SK-N-SH treated with all-trans-retinoic acid at 6 μM for 48 hours (cell line): ENCODE data around the gene SPATA18.

Experiments used
- ATAC-seq: fragments of 200-7000 bp; cut with Tn5 transposase; 3 replicates; pipeline ENCODE4 v1.9.1; 2020; ENCODE audit warnings: mild to moderate bottlenecking, moderate library complexity
- BACH2 ChIP-seq: fragments of 250-450 bp; sonication (Bioruptor Pico); IDR thresholded peaks from 2 replicates; pipeline ENCODE4 v1.9.0; 2021; ENCODE audit warnings: mild to moderate bottlenecking, borderline replicate concordance
- CSDC2 ChIP-seq: fragments of 250-450 bp; sonication (Bioruptor Pico); IDR thresholded peaks from 2 replicates; pipeline ENCODE4 v1.5.0; 2020; ENCODE audit warnings: mild to moderate bottlenecking, moderate library complexity
- ESRRG ChIP-seq: fragments of 250-450 bp; sonication (Bioruptor Pico); IDR thresholded peaks from 2 replicates; pipeline ENCODE4 v1.6.1; 2021; ENCODE audit warnings: mild to moderate bottlenecking
- GLIS3 ChIP-seq: fragments of 250-450 bp; sonication (Bioruptor Pico); IDR thresholded peaks from 2 replicates; pipeline ENCODE4 v1.5.0; 2020; ENCODE audit warnings: mild to moderate bottlenecking, moderate library complexity
- ISL1 ChIP-seq: fragments of 250-450 bp; sonication (Bioruptor Pico); IDR thresholded peaks from 2 replicates; pipeline ENCODE4 v2.1.2; 2022; ENCODE audit warnings: mild to moderate bottlenecking, moderate library complexity
- PPARA ChIP-seq: fragments of 250-450 bp; sonication (Bioruptor Pico); IDR thresholded peaks from 2 replicates; pipeline ENCODE4 v1.5.0; 2020; ENCODE audit warnings: mild to moderate bottlenecking, borderline replicate concordance
- RARB ChIP-seq: fragments of 250-450 bp; sonication (Bioruptor Pico); IDR thresholded peaks from 2 replicates; pipeline ENCODE4 v1.8.0; 2021; ENCODE audit warnings: mild to moderate bottlenecking, moderate library complexity
- SNAI2 ChIP-seq: fragments of 250-450 bp; sonication (Bioruptor Pico); IDR thresholded peaks from 2 replicates; pipeline ENCODE4 v1.5.0; 2020; ENCODE audit warnings: mild to moderate bottlenecking, moderate library complexity
- TCF4 ChIP-seq: fragments of 250-450 bp; sonication (Bioruptor Pico); IDR thresholded peaks from 2 replicates; pipeline ENCODE4 v1.8.0; 2021; ENCODE audit warnings: mild to moderate bottlenecking, moderate library complexity, borderline replicate concordance
- TOX ChIP-seq: fragments of 250-450 bp; sonication (Bioruptor Pico); IDR thresholded peaks from 2 replicates; pipeline ENCODE4 v1.8.0; 2021; ENCODE audit warnings: mild to moderate bottlenecking, moderate library complexity, borderline replicate concordance
- ZC3H10 ChIP-seq: fragments of 250-450 bp; sonication (Bioruptor Pico); IDR thresholded peaks from 2 replicates; pipeline ENCODE4 v1.5.1; 2021; ENCODE audit warnings: mild to moderate bottlenecking, moderate library complexity
- ZFP3 ChIP-seq: fragments of 250-450 bp; sonication (Bioruptor Pico); IDR thresholded peaks from 2 replicates; pipeline ENCODE4 v1.5.0; 2020; ENCODE audit warnings: mild to moderate bottlenecking, moderate library complexity
- ZFP30 ChIP-seq: fragments of 450-650 bp; formaldehyde crosslinking; IDR thresholded peaks from 2 replicates; pipeline ENCODE4 v1.5.0; 2022; ENCODE audit warnings: mild to moderate bottlenecking, moderate library complexity
- ZNF565 ChIP-seq: fragments of 450-650 bp; formaldehyde crosslinking; conservative IDR thresholded peaks from 2 replicates; pipeline ENCODE4 v1.5.0; 2020; ENCODE audit warnings: low read depth, mild to moderate bottlenecking, moderate library complexity
- ZNF8 ChIP-seq: fragments of 450-650 bp; formaldehyde crosslinking; IDR thresholded peaks from 2 replicates; pipeline ENCODE4 v1.5.0; 2020; ENCODE audit warnings: mild to moderate bottlenecking, moderate library complexity
- TF ChIP-seq, protein P1 (sequence below): fragments of 250-450 bp; sonication (Bioruptor Pico); IDR thresholded peaks from 2 replicates; pipeline ENCODE4 v1.8.0; 2021; ENCODE audit warnings: low read depth, mild to moderate bottlenecking, moderate library complexity, borderline replicate concordance
- TF ChIP-seq, protein P2 (sequence below): fragments of 250-450 bp; sonication (Bioruptor Pico); IDR thresholded peaks from 2 replicates; pipeline ENCODE4 v1.5.1; 2021; ENCODE audit warnings: mild to moderate bottlenecking, moderate library complexity
- TF ChIP-seq, protein P3 (sequence below): fragments of 250-450 bp; sonication (Bioruptor Pico); IDR thresholded peaks from 2 replicates; pipeline ENCODE4 v1.5.1; 2020; ENCODE audit warnings: low read depth, mild to moderate bottlenecking, moderate library complexity
- TF ChIP-seq, protein P4 (sequence below): fragments of 250-450 bp; sonication (Bioruptor Pico); IDR thresholded peaks from 2 replicates; pipeline ENCODE4 v1.5.0; 2020; ENCODE audit warnings: mild to moderate bottlenecking, moderate library complexity

SPATA18 gene

DNA sequence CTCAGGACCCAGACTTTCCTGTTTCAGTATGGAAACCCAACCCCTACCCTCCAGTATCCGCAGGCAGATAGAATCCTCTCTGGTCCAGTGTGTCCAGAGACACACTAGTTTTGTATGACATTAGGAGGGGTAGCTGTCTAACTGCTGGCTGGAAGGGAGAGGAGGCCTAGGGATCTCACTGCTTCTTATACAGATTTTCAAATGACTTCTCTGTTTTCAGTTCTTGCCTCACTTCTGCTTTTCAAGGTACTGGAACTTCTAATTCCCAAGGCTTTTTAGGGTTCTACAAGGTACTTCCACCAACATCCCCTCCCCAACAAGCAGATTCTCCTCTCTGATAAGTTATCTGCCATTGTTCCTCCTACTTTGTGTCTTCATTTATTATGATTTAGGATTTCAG, 19.1 kb upstream of the SPATA18 start:
- TF ChIP-seq ISL1 (CRISPR knock-in tag) (no peak), ZFP3 (CRISPR knock-in tag) (no peak), ZC3H10 (no peak), TOX (no peak), ESRRG (CRISPR knock-in tag) (no peak), PPARA (CRISPR knock-in tag) (no peak)
- TF ChIP-seq, protein P1, sequence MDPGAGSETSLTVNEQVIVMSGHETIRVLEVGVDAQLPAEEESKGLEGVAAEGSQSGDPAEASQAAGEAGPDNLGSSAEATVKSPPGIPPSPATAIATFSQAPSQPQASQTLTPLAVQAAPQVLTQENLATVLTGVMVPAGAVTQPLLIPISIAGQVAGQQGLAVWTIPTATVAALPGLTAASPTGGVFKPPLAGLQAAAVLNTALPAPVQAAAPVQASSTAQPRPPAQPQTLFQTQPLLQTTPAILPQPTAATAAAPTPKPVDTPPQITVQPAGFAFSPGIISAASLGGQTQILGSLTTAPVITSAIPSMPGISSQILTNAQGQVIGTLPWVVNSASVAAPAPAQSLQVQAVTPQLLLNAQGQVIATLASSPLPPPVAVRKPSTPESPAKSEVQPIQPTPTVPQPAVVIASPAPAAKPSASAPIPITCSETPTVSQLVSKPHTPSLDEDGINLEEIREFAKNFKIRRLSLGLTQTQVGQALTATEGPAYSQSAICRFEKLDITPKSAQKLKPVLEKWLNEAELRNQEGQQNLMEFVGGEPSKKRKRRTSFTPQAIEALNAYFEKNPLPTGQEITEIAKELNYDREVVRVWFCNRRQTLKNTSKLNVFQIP (CRISPR knock-in tag): no peak
- TF ChIP-seq, protein P2, sequence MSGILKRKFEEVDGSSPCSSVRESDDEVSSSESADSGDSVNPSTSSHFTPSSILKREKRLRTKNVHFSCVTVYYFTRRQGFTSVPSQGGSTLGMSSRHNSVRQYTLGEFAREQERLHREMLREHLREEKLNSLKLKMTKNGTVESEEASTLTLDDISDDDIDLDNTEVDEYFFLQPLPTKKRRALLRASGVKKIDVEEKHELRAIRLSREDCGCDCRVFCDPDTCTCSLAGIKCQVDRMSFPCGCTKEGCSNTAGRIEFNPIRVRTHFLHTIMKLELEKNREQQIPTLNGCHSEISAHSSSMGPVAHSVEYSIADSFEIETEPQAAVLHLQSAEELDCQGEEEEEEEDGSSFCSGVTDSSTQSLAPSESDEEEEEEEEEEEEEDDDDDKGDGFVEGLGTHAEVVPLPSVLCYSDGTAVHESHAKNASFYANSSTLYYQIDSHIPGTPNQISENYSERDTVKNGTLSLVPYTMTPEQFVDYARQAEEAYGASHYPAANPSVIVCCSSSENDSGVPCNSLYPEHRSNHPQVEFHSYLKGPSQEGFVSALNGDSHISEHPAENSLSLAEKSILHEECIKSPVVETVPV (CRISPR knock-in tag): no peak
- TF ChIP-seq, all 23 proteins: peak for 0
- no peak for ATAC-seq

DNA sequence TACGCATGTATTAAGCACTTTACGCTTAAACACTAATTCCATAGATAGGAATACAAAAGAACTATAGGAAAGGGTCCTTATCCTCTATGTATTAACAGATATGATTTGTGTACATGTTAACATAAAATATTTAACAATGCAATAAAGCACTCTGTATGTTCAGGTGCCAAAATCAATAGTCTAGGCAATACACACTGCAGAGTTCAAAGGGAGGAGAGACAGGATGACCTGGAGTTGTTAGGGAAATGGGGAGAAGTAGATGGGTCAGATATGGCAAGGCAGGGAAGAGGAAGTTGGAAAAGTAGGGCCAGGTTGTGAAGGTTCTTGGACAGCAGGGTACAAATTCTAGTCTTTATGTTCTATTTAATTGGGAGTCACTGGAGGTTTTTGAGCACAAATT, 15.9 kb upstream of the SPATA18 start:
- TF ChIP-seq, protein P3, sequence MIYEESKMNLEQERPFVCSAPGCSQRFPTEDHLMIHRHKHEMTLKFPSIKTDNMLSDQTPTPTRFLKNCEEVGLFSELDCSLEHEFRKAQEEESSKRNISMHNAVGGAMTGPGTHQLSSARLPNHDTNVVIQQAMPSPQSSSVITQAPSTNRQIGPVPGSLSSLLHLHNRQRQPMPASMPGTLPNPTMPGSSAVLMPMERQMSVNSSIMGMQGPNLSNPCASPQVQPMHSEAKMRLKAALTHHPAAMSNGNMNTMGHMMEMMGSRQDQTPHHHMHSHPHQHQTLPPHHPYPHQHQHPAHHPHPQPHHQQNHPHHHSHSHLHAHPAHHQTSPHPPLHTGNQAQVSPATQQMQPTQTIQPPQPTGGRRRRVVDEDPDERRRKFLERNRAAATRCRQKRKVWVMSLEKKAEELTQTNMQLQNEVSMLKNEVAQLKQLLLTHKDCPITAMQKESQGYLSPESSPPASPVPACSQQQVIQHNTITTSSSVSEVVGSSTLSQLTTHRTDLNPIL (CRISPR knock-in tag): no peak
- TF ChIP-seq ESRRG (CRISPR knock-in tag) (no peak), TOX (no peak), SNAI2 (no peak), ZFP3 (CRISPR knock-in tag) (no peak), BACH2 (CRISPR knock-in tag) (no peak), ZNF8 (CRISPR knock-in tag) (no peak), ZNF565 (CRISPR knock-in tag) (no peak)
- TF ChIP-seq, protein P1 (CRISPR knock-in tag): no peak
- TF ChIP-seq, protein P4, sequence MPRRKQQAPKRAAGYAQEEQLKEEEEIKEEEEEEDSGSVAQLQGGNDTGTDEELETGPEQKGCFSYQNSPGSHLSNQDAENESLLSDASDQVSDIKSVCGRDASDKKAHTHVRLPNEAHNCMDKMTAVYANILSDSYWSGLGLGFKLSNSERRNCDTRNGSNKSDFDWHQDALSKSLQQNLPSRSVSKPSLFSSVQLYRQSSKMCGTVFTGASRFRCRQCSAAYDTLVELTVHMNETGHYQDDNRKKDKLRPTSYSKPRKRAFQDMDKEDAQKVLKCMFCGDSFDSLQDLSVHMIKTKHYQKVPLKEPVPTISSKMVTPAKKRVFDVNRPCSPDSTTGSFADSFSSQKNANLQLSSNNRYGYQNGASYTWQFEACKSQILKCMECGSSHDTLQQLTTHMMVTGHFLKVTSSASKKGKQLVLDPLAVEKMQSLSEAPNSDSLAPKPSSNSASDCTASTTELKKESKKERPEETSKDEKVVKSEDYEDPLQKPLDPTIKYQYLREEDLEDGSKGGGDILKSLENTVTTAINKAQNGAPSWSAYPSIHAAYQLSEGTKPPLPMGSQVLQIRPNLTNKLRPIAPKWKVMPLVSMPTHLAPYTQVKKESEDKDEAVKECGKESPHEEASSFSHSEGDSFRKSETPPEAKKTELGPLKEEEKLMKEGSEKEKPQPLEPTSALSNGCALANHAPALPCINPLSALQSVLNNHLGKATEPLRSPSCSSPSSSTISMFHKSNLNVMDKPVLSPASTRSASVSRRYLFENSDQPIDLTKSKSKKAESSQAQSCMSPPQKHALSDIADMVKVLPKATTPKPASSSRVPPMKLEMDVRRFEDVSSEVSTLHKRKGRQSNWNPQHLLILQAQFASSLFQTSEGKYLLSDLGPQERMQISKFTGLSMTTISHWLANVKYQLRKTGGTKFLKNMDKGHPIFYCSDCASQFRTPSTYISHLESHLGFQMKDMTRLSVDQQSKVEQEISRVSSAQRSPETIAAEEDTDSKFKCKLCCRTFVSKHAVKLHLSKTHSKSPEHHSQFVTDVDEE (CRISPR knock-in tag): no peak
- ATAC-seq: no peak

DNA sequence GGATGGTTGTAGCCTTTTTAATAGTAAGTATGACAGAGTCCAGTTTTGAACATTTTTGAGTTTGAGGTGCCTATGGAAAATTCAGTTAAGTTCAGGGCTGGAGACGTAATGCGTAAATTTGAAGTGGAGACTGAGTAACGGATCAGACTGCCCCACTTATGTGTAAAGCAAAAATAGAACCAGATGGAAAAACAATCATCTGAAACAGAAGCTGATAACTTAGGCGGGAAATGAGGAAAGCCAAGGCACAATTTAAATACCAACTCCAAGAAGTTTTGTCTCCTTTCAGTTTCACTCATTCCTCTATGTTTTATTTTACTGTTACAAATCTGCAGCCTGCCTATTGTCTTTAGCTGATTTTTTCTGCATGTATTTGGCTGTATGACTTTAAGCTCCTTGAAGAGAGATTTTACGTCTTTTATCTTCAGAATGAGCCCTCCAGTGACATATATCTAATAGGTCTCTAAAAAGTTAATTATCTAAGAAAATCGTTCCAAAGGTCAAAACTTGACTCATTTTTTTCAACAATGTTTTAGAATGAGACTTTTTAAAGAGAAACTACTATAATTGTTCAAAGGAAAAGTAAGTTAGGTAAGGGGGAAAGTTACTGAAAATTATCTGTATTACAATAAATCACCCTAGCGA, 14.1 kb upstream of the SPATA18 start:
- no peak for ATAC-seq
- TF ChIP-seq, protein P4 (CRISPR knock-in tag): no peak
- TF ChIP-seq CSDC2 (CRISPR knock-in tag) (no peak), ZFP30 (no peak), TCF4 (no peak), ESRRG (CRISPR knock-in tag) (no peak), BACH2 (CRISPR knock-in tag) (no peak), RARB (CRISPR knock-in tag) (no peak), GLIS3 (CRISPR knock-in tag) (no peak), ISL1 (CRISPR knock-in tag) (no peak), ZNF8 (CRISPR knock-in tag) (no peak), ZNF565 (CRISPR knock-in tag) (no peak)
- TF ChIP-seq, protein P1 (CRISPR knock-in tag): no peak
- TF ChIP-seq, protein P3 (CRISPR knock-in tag): no peak
